H9 (cell line): ENCODE measurements around the gene IL1RL2. TPM values are rescaled to one million over a fixed set of nuclear protein-coding genes. Genes with fewer than 3 reads are reported as not detected.

Experiments
- DNase-seq: peaks from one replicate; pipeline ENCODE4 v3.0.0-alpha.2; 2017
- H2AFZ ChIP-seq: one replicate; pipeline ENCODE4 v1.6.1; 2013; ENCODE audit warnings: mild to moderate bottlenecking, low read length, control low read depth, moderate library complexity
- H2AK5ac ChIP-seq: 2 replicates; pipeline ENCODE4 v1.6.1; 2013; ENCODE audit warnings: low read length, control low read depth, mixed read lengths; ENCODE audit not compliant: insufficient read length
- H2BK120ac ChIP-seq: one replicate; pipeline ENCODE4 v1.6.1; 2013; ENCODE audit warnings: low read depth, mild to moderate bottlenecking, low read length, control low read depth, inconsistent platforms; ENCODE audit not compliant: poor library complexity, severe bottlenecking
- H2BK12ac ChIP-seq: 2 replicates; pipeline ENCODE4 v1.6.1; 2013; ENCODE audit warnings: low read length, control low read depth, mixed read lengths, low read depth; ENCODE audit not compliant: insufficient read length
- H2BK15ac ChIP-seq: 2 replicates; pipeline ENCODE4 v1.6.1; 2013; ENCODE audit warnings: low read depth, low read length, control low read depth
- H2BK20ac ChIP-seq: one replicate; pipeline ENCODE4 v1.6.1; 2013; ENCODE audit warnings: low read depth, mild to moderate bottlenecking, low read length, control low read depth, inconsistent platforms; ENCODE audit not compliant: poor library complexity, severe bottlenecking
- H2BK5ac ChIP-seq: 2 replicates; pipeline ENCODE4 v1.6.1; 2013; ENCODE audit warnings: low read length, control low read depth, mixed read lengths; ENCODE audit not compliant: insufficient read length
- H3K14ac ChIP-seq: 2 replicates; pipeline ENCODE4 v1.6.1; 2013; ENCODE audit warnings: low read length, control low read depth; ENCODE audit not compliant: insufficient read depth
- H3K18ac ChIP-seq: 2 replicates; pipeline ENCODE4 v1.6.1; 2013; ENCODE audit warnings: low read depth, mild to moderate bottlenecking, mixed read lengths, low read length, control low read depth; ENCODE audit not compliant: insufficient read length
- H3K23ac ChIP-seq: 2 replicates; pipeline ENCODE4 v1.6.1; 2013; ENCODE audit warnings: low read length, control low read depth, mixed read lengths, low read depth; ENCODE audit not compliant: insufficient read length
- H3K23me2 ChIP-seq: 2 replicates; pipeline ENCODE4 v1.6.1; 2013; ENCODE audit warnings: low read depth, mild to moderate bottlenecking, mixed read lengths, low read length, control low read depth; ENCODE audit not compliant: insufficient read length, poor library complexity, severe bottlenecking
- H3K27ac ChIP-seq: 2 replicates; pipeline ENCODE4 v1.5.1; 2013; ENCODE audit warnings: low read length, control low read depth, mixed read lengths, low read depth; ENCODE audit not compliant: insufficient read length
- H3K27me3 ChIP-seq: 2 replicates; pipeline ENCODE4 v1.6.1; 2013; ENCODE audit warnings: low read length, control low read depth, inconsistent platforms; ENCODE audit not compliant: insufficient read depth
- H3K4ac ChIP-seq: 2 replicates; pipeline ENCODE4 v1.6.1; 2013; ENCODE audit warnings: low read depth, mild to moderate bottlenecking, control low read depth, inconsistent platforms, low read length, moderate library complexity
- H3K4me1 ChIP-seq: 2 replicates; pipeline ENCODE4 v1.6.1; 2013; ENCODE audit warnings: low read length, control low read depth, inconsistent platforms; ENCODE audit not compliant: insufficient read depth
- H3K4me2 ChIP-seq: 2 replicates; pipeline ENCODE4 v1.6.1; 2013; ENCODE audit warnings: low read length, control low read depth, mixed read lengths; ENCODE audit not compliant: insufficient read length, insufficient read depth
- H3K56ac ChIP-seq: 2 replicates; pipeline ENCODE4 v1.6.1; 2013; ENCODE audit warnings: low read depth, mild to moderate bottlenecking, mixed read lengths, low read length, control low read depth; ENCODE audit not compliant: insufficient read length
- H3K79me1 ChIP-seq: 2 replicates; pipeline ENCODE4 v1.6.1; 2013; ENCODE audit warnings: low read depth, mild to moderate bottlenecking, moderate library complexity, low read length, control low read depth, inconsistent platforms; ENCODE audit not compliant: insufficient read depth, poor library complexity, severe bottlenecking
- H3K79me2 ChIP-seq: 2 replicates; pipeline ENCODE4 v1.6.1; 2013; ENCODE audit warnings: low read length, control low read depth, inconsistent platforms; ENCODE audit not compliant: insufficient read depth
- H3K9ac ChIP-seq: 2 replicates; pipeline ENCODE4 v1.6.1; 2013; ENCODE audit warnings: low read length, control low read depth, mixed read lengths; ENCODE audit not compliant: insufficient read length; ENCODE audit errors: extremely low read depth
- H3K9me3 ChIP-seq: one replicate; pipeline ENCODE4 v1.6.1; 2013; ENCODE audit warnings: low read depth, low read length, inconsistent platforms; ENCODE audit not compliant: control insufficient read depth
- H3T11ph ChIP-seq: one replicate; pipeline ENCODE4 v1.6.1; 2013; ENCODE audit warnings: mild to moderate bottlenecking, low read length, control low read depth, inconsistent platforms
- H4K20me1 ChIP-seq: one replicate; pipeline ENCODE4 v1.6.1; 2013; ENCODE audit not compliant: control insufficient read depth, insufficient read length, insufficient read depth
- H4K5ac ChIP-seq: 2 replicates; pipeline ENCODE4 v1.6.1; 2013; ENCODE audit warnings: low read depth, mild to moderate bottlenecking, mixed read lengths, low read length, control low read depth; ENCODE audit not compliant: insufficient read length
- H4K8ac ChIP-seq: replicated peaks from 2 replicates; pipeline ENCODE4 v1.6.1; 2013; ENCODE audit warnings: low read length, control low read depth, mixed read lengths, low read depth; ENCODE audit not compliant: insufficient read length
- H4K91ac ChIP-seq: 2 replicates; pipeline ENCODE4 v1.6.1; 2013; ENCODE audit warnings: low read depth, mild to moderate bottlenecking, moderate library complexity, mixed read lengths, low read length, control low read depth; ENCODE audit not compliant: insufficient read length
- H3K27ac Mint-ChIP-seq, 3 experiments: 2 replicates in 2 of 3; 3 replicates in 1 of 3; pipeline ENCODE4 v1.8.0; 2020 to 2021; ENCODE audit warnings: mixed read lengths in 3 of 3, mild to moderate bottlenecking in 1 of 3, moderate library complexity in 1 of 3
- H3K27me3 Mint-ChIP-seq: 2 replicates; pipeline ENCODE4 v1.8.0; 2021; ENCODE audit warnings: low read depth, mild to moderate bottlenecking, moderate library complexity, mixed read lengths
- H3K36me3 Mint-ChIP-seq, 3 experiments: 2 replicates in 2 of 3; 3 replicates in 1 of 3; pipeline ENCODE4 v1.8.0; 2020 to 2021; ENCODE audit warnings: low read depth in 3 of 3, mixed read lengths in 3 of 3; ENCODE audit not compliant: insufficient read depth in 1 of 3
- H3K4me1 Mint-ChIP-seq, 2 experiments: 2 replicates each; pipeline ENCODE4 v1.8.0; 2020; ENCODE audit warnings: mixed read lengths in 2 of 2
- H3K4me3 Mint-ChIP-seq, 2 experiments: 2 replicates in 1 of 2; 3 replicates in 1 of 2; pipeline ENCODE4 v1.8.0; 2020 to 2021; ENCODE audit warnings: mild to moderate bottlenecking in 2 of 2, mixed read lengths in 2 of 2, moderate library complexity in 1 of 2
- H3K9me3 Mint-ChIP-seq, 2 experiments: 2 replicates in 1 of 2; 3 replicates in 1 of 2; pipeline ENCODE4 v1.8.0; 2020; ENCODE audit warnings: mild to moderate bottlenecking in 2 of 2, mixed read lengths in 2 of 2, moderate library complexity in 1 of 2
- CTCF ChIP-seq: fragments of 200-600 bp; sonication (generic); conservative IDR thresholded peaks from 3 replicates; pipeline ENCODE4 v1.8.0; 2021; ENCODE audit warnings: antibody characterized with exemption, mild to moderate bottlenecking
- WGBS: extraction: QIAGEN DNeasy Blood & Tissue Kit; methylation state at CpG from one replicate; pipeline ENCODE4 v1.1.7; 2013; ENCODE audit warnings: missing lambda C conversion rate, low lambda C conversion rate, mixed read lengths; ENCODE audit not compliant: insufficient read length; ENCODE audit errors: extremely low coverage; 5-methylcytosine and 5-hydroxymethylcytosine counted together
- total RNA-seq: library from RNA; stranded (reverse); gene quantifications from 2 replicates; pipeline ENCODE4 v1.2.1, GENCODE V29; 2021

Gene IL1RL2
- total RNA-seq, 1 experiment from 2014 or later = not detected

- no peaks in the 10 kb centered on the region for H3K36me3 Mint-ChIP-seq
- no peak overlapping the region for H4K8ac ChIP-seq
- H3K23me2 ChIP-seq = no peaks in the 10 kb centered on the region
- H3K18ac ChIP-seq = no peak overlapping the region
- no peak overlapping the region for H3K27ac Mint-ChIP-seq
- H3K4me3 Mint-ChIP-seq = no peak overlapping the region
- no peak overlapping the region for H3K4me2 ChIP-seq
- no peaks in the 10 kb centered on the region for H3K79me2 ChIP-seq
- no peak overlapping the region for H2BK20ac ChIP-seq
- no peak overlapping the region for H4K5ac ChIP-seq
- H4K20me1 ChIP-seq = no peaks in the 10 kb centered on the region
- H2AFZ ChIP-seq = no peak overlapping the region
- H2BK12ac ChIP-seq = no peak overlapping the region
- H3K4me1 ChIP-seq = no peaks in the 10 kb centered on the region
- H4K91ac ChIP-seq = no peak overlapping the region
- H3K56ac ChIP-seq = no peak overlapping the region
- H3K27me3 ChIP-seq = no peaks in the 10 kb centered on the region
- no peak overlapping the region for H3K9ac ChIP-seq
- no peak overlapping the region for H3K27ac ChIP-seq
- H3K9me3 Mint-ChIP-seq = peaks cover 0 to under 1% of the 10 kb centered on the region in 2 experiments; a peak in 2 of 5 replicates
- no peaks in the 10 kb centered on the region for H3K27me3 Mint-ChIP-seq
- no peaks in the 10 kb centered on the region for H3K4me1 Mint-ChIP-seq
- H3K79me1 ChIP-seq = no peaks in the 10 kb centered on the region
- no peak overlapping the region for H2BK15ac ChIP-seq
- no CpG with 5 or more reads among the region's 6 CpGs for WGBS
- H3K9me3 ChIP-seq = no peaks in the 10 kb centered on the region
- H2BK5ac ChIP-seq = no peak overlapping the region
- H3K14ac ChIP-seq = no peak overlapping the region
- no peak overlapping the region for H3T11ph ChIP-seq
- TF ChIP-seq CTCF = no peak
- H2AK5ac ChIP-seq = no peak overlapping the region
- no peak overlapping the region for H2BK120ac ChIP-seq
- no peak overlapping the region for H3K23ac ChIP-seq
- DNase-seq = no peak
- H3K4ac ChIP-seq = no peak overlapping the region
These were observed 32.5 kb upstream of the IL1RL2 start for GRCh38 chr2:102154364-102154763.
